Dendritic cell treated with granulocyte-macrophage colony-stimulating factor and Interleukin-4, amounts not matched to agents 40 ng/mL and 50 ng/mL, for 4 days (primary cell): ENCODE measurements around the gene ZBTB32.
"Not testable (repeated sequence)": the region's sequence is repeated elsewhere in the genome, so short reads cannot be mapped to it uniquely, and the experiment has no call there.

Source experiments
- H3K27ac Mint-ChIP-seq: one replicate; pipeline ENCODE4 v1.8.0; 2022; ENCODE audit warnings: mild to moderate bottlenecking, mixed read lengths
- H3K27me3 Mint-ChIP-seq: one replicate; pipeline ENCODE4 v1.8.0; 2022; ENCODE audit warnings: mild to moderate bottlenecking, mixed read lengths
- H3K36me3 Mint-ChIP-seq: one replicate; pipeline ENCODE4 v1.8.0; 2022; ENCODE audit warnings: low read depth, mixed read lengths
- H3K4me1 Mint-ChIP-seq: one replicate; pipeline ENCODE4 v1.8.0; 2022; ENCODE audit warnings: low read depth, mixed read lengths
- H3K4me3 Mint-ChIP-seq: one replicate; pipeline ENCODE4 v1.8.0; 2022; ENCODE audit warnings: mild to moderate bottlenecking, moderate library complexity, mixed read lengths
- H3K9me3 Mint-ChIP-seq: one replicate; pipeline ENCODE4 v1.8.0; 2022; ENCODE audit warnings: mixed read lengths
- intact Hi-C: fragments of 100-400 bp; cut with micrococcal nuclease; formaldehyde crosslinking; loops from one replicate; pipeline ENCODE4 v1.15.0; 2022

The ZBTB32 gene, protein sequence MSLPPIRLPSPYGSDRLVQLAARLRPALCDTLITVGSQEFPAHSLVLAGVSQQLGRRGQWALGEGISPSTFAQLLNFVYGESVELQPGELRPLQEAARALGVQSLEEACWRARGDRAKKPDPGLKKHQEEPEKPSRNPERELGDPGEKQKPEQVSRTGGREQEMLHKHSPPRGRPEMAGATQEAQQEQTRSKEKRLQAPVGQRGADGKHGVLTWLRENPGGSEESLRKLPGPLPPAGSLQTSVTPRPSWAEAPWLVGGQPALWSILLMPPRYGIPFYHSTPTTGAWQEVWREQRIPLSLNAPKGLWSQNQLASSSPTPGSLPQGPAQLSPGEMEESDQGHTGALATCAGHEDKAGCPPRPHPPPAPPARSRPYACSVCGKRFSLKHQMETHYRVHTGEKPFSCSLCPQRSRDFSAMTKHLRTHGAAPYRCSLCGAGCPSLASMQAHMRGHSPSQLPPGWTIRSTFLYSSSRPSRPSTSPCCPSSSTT

DNA sequence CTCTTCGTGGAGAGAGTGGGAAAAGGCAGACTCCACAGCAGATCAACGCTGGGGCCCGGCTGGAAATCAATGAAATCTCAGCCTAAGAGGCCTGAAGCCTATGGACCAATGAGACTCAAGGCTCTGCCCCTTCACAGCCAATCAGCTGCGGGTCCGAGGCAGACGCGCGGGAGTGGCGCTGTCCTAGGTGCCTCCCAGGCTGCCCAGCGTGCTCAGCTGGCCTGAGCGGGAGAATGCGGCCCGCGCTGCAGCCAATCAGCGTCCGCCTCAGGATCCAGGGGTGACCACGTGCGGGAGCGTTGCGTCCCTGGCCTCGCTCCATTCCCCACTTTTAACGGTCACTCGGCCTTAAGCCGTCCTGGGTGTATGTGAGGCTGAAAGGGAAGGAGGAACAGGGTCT, at the start of gene ZBTB32:
TSS of gene ZBTB32 (plus strand) at position 341 of the 400 bp plus-strand sequence. CDS start 10,069 bp downstream, outside the sequence.
- H3K4me1 Mint-ChIP-seq = peaks cover 9% of the 10 kb centered on the region
- no peak within 1 kb of the TSS for H3K4me3 Mint-ChIP-seq
- peaks cover 42% of the 10 kb centered on the region for H3K27me3 Mint-ChIP-seq
- no peaks in the 10 kb centered on the region for H3K36me3 Mint-ChIP-seq
- H3K27ac Mint-ChIP-seq = no peak within 1 kb of the TSS
- intact Hi-C loops = no loop called here
- H3K9me3 Mint-ChIP-seq = no peaks in the 10 kb centered on the region

DNA sequence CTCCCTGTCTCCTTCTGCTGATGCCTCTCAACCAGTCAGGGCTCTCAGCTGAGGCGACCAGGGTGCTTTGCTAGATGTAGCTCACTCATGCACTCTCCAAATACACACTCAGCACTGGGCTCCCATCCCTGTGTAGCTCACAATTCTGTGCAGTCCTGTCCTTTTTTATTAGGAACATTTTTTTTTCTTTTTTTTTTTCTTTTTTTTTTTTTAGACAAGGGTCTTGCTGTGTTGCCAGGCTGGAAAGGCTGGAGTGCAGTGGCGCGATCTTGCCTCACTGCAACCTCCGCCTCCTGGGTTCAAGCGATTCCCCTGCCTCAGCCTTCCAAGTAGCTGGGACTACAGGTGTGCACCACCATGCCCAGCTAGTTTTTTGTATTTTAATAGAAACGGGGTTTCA, 49.5 kb upstream of the ZBTB32 start:
- H3K27ac Mint-ChIP-seq, H3K27me3 Mint-ChIP-seq, H3K9me3 Mint-ChIP-seq, intact Hi-C loops, H3K4me3 Mint-ChIP-seq: not testable (repeated sequence)
- Mint-ChIP-seq H3K36me3 (peaks cover 90% of the 10 kb centered on the region), H3K4me1 (peaks cover 24% of the 10 kb centered on the region)

DNA sequence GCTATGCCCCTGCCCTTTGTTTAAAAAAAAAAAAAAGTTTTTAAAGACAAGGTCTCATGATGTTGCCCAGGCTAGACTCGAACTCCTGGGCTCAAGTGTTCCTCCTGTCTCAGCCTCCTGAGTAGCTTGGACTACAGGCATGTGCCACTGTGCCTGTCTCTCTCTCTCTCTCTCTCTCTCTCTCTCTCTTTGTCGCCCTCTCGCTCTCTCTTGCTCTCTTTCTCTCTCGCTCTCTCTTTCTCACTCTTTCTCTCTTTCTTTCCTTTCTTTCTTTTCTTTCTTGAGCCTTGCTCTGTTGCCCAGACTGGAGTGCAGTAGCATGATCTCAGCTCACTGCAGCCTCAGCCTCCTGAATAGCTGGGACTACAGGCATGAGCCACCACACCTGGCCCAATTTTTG, 48.8 kb upstream of the ZBTB32 start:
- intact Hi-C loops = no loop called here
- Mint-ChIP-seq H3K27me3 (no peaks in the 10 kb centered on the region), H3K4me1 (peaks cover 18% of the 10 kb centered on the region), H3K9me3 (no peaks in the 10 kb centered on the region), H3K36me3 (peaks cover 98% of the 10 kb centered on the region), H3K27ac (no peak overlapping the region), H3K4me3 (no peak overlapping the region)

DNA sequence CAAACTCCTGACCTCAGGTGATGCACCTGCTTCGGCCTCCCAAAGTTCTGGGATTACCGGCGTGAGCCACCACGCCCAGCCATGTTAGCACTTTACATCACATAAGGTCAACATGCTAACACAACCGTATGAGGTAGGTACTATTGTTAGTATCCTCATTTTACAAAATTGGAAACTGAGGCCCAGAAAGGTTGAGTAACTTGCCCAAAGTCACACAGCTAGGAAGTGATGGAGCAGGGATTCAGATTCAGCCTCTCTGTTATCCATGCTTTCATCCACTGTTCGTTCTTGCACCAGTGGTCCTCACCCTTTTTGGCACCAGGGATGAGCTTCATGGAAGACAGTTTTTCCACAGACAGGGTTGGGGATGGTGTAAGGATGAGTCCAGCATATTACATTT, 47.7 kb upstream of the ZBTB32 start:
- Mint-ChIP-seq H3K27ac (no peak overlapping the region), H3K36me3 (peaks cover 99% of the 10 kb centered on the region), H3K4me1 (peaks cover 11% of the 10 kb centered on the region), H3K4me3 (no peak overlapping the region), H3K9me3 (no peaks in the 10 kb centered on the region), H3K27me3 (no peaks in the 10 kb centered on the region)
- intact Hi-C loops = no loop called here

DNA sequence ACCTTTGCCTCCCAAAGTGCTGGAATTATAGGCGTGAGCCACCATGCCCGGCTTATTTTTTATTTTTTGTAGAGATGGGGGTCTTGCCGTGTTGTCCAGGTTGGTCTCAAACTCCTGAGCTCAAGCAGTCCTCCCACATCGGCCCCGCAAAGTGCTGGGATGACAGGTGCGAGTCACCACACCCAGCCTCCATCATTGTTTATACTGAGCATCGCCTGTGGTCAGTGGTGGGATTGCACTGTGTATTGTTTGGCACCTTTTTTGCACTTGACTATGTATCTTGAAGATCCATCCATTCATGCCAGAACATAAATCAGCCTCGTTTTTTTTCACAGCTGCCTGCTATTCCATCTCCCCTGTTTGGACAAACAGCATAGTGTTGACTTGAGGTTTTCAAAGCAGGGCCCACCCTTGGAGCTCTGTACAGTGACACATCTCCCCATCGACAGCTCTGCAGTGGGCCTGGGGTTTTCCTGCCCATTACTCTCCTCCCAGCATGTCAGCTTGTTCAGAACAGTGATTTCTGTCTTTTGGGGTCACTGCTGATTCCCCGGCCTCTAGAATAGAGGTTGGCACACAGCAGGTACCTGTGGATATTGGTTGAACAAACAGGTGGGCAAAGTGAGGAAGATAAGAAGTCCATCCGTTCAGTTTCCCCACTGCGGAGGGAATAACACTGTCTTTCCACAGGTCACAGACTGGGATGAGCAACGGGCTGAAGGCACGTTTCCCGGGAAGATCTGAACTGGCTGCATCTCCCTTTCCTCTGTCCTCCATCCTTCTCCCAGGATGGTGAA, 46.3 kb upstream of the ZBTB32 start:
- Mint-ChIP-seq H3K4me3 (no peak overlapping the region), H3K36me3 (peaks cover 99% of the 10 kb centered on the region), H3K4me1 (peaks cover 5% of the 10 kb centered on the region), H3K27ac (no peak overlapping the region), H3K27me3 (no peaks in the 10 kb centered on the region), H3K9me3 (no peaks in the 10 kb centered on the region)
- intact Hi-C loops = no loop called here

DNA sequence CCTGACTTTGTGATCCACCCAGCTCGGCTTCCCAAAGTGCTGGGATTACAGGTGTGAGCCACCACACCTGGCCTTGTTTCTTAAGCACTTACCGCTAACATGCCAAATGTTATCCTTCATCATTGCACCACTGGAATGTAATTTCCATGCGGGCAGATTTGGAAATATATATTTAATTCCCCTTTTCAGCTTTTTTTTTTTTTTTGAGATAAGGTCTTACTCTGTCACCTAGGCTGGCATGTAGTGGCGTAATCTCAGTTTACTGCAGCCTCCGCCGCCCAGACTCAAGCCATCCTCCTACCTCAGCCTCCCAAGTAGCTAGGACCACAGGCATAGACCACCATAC, 42.4 kb upstream of the ZBTB32 start:
- no peaks in the 10 kb centered on the region for H3K27me3 Mint-ChIP-seq
- H3K4me1 Mint-ChIP-seq = no peaks in the 10 kb centered on the region
- peaks cover 93% of the 10 kb centered on the region for H3K36me3 Mint-ChIP-seq
- H3K9me3 Mint-ChIP-seq = no peaks in the 10 kb centered on the region
- H3K4me3 Mint-ChIP-seq = no peak overlapping the region
- intact Hi-C loops = no loop called here
- no peak overlapping the region for H3K27ac Mint-ChIP-seq

DNA sequence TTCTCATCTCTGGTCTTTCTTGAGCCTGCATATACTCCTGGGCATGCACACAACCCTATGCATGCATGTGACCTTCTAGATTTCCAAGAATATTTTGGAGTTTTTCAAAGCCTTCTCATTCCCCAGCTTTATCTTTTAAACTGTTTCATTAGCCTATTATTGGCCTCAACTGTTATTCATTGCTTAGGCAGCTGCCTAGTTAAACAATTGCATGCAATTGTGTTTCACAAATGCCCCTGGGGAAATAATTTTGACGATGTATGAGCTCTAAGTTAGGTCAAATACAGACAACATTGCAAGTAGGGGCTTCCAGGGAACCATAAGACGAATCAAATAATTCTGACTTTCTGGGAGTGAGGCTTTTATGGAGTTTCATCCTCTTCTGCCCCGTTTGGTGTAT, 40.4 kb upstream of the ZBTB32 start:
- Mint-ChIP-seq H3K36me3 (peaks cover 73% of the 10 kb centered on the region), H3K27me3 (no peaks in the 10 kb centered on the region), H3K9me3 (no peaks in the 10 kb centered on the region), H3K4me1 (no peaks in the 10 kb centered on the region), H3K4me3 (no peak overlapping the region), H3K27ac (no peak overlapping the region)
- intact Hi-C loops = no loop called here

DNA sequence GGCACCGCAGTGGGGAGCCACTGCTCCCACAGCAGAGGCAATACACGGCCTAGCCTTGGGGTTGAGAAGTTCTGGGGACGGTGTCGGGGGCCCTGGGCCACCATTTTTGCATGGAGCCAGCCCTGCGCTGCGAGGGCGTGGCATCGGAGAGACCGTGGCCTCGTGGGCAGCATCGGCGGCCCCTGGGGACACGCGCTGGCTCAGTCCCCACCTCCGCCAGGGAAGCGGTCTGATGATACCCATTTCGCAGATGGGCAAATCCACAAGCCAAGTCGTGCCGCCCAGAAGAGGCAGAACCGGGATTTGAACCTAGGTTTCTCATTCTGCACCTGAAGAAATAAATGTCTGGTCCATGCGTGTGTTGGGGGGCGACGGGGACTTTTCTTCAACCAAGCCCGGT, 39.2 kb upstream of the ZBTB32 start:
- Mint-ChIP-seq H3K4me1 (no peaks in the 10 kb centered on the region), H3K27ac (no peak overlapping the region), H3K27me3 (peaks cover 10% of the 10 kb centered on the region), H3K36me3 (peaks cover 61% of the 10 kb centered on the region), H3K4me3 (no peak overlapping the region), H3K9me3 (no peaks in the 10 kb centered on the region)
- intact Hi-C loops = no loop called here

DNA sequence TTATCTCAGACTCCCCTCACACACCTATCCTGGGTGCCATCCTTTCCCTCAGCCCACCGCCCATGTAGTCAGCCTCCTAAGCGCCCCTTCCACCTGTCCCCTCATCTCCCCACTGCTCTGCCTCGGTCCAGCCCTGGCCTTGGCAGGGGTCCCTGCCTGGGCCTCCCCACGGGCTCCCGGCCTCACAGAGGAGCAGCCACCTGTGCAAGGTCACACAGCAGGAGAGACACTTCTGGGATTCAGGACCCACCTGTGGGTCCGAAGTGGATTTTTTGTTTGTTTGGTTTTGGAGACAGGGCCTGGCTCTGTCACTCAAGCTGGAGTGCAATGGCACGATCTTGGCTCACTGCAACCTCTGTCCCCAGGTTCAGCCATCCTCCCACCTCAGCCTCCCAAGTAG, 38.8 kb upstream of the ZBTB32 start:
- intact Hi-C loops = no loop called here
- Mint-ChIP-seq H3K36me3 (peaks cover 56% of the 10 kb centered on the region), H3K4me1 (no peaks in the 10 kb centered on the region), H3K27ac (no peak overlapping the region), H3K27me3 (peaks cover 11% of the 10 kb centered on the region), H3K4me3 (no peak overlapping the region), H3K9me3 (no peaks in the 10 kb centered on the region)

DNA sequence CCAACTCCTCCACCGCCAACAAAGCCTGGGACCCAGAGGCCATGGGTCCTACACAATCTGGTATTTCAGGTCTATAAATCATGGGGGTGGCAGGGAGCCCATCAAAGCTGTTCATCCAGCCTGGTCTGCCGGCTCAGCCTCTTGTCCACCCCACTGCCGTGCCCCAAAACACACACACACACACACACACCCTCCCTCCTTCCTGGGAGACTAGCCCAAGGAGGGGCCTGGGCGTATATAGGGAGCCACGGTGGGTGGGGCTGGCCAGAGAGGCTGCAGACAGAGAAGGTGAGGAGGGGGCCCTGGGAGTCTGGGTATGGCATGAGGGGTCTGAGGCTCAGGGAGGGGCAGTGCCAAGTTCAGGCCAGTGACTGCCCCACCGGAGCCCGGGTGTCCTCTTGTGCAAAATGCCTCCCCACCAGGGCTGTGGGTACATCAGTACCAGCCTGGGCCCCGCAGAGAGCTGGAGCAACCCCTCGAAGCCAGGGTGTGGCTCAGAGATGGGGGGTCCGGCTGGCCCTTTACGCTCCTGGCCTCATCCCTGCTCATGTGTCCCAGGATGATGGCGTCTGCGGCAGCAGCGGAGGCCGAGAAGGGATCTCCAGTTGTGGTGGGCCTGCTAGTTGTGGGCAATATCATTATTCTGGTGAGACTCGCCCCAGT, 38.0 kb upstream of the ZBTB32 start, which contains the start of gene UPK1A:
TSS of gene UPK1A (plus strand) at position 267 of the 663 bp plus-strand sequence. CDS start at position 563, 296 bp downstream.
- Mint-ChIP-seq H3K4me3 (no peak within 1 kb of the TSS), H3K27me3 (peaks cover 17% of the 10 kb centered on the region), H3K9me3 (no peaks in the 10 kb centered on the region), H3K4me1 (no peaks in the 10 kb centered on the region), H3K36me3 (peaks cover 49% of the 10 kb centered on the region), H3K27ac (no peak within 1 kb of the TSS)
- intact Hi-C loops = no loop called here

DNA sequence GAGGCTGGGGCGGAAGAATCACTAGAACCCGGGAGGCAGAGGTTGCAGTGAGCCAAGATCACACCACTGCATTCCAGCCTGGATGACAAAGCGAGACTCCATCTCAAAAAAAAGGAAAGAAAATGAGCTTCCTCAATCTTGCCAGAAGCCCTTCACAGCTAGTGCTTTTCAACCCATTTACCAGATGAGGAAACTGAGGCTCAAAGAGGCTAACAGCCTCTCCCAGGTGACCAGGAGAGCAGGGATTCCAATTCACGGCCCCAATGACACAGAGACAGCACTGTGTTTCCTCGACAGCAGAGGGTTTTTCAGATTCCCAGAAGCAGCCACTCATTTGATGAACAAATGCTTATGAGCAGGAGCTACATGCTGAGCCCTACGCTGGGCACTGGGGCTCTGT, 34.8 kb upstream of the ZBTB32 start:
- Mint-ChIP-seq H3K4me1 (peaks cover 8% of the 10 kb centered on the region), H3K36me3 (peaks cover 17% of the 10 kb centered on the region), H3K27ac (no peak overlapping the region), H3K4me3 (no peak overlapping the region), H3K27me3 (peaks cover 47% of the 10 kb centered on the region), H3K9me3 (no peaks in the 10 kb centered on the region)
- intact Hi-C loops = no loop called here

DNA sequence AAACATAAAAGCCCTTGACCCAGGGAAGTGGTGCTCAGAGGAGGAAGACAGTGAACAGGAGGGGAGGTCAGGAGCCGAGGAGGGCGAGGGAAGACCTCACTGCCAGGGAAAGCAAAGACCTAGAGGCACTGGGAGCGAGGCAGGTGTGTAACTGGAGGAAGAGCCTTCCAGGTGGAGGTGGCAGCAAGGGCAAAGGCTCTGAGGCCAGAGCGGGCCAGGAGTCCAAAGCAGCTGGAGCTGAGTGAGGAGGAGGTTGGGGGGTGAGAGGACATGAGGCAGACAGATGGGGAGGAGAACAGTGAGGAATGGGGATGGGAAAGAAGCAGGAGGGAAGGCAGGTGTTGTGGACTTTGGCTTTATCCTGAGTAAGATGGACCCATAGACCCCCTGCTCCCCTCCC, 34.4 kb upstream of the ZBTB32 start:
- Mint-ChIP-seq H3K27ac (no peak overlapping the region), H3K27me3 (peaks cover 50% of the 10 kb centered on the region), H3K4me3 (no peak overlapping the region), H3K36me3 (peaks cover 13% of the 10 kb centered on the region), H3K4me1 (peaks cover 8% of the 10 kb centered on the region), H3K9me3 (no peaks in the 10 kb centered on the region)
- intact Hi-C loops = no loop called here

DNA sequence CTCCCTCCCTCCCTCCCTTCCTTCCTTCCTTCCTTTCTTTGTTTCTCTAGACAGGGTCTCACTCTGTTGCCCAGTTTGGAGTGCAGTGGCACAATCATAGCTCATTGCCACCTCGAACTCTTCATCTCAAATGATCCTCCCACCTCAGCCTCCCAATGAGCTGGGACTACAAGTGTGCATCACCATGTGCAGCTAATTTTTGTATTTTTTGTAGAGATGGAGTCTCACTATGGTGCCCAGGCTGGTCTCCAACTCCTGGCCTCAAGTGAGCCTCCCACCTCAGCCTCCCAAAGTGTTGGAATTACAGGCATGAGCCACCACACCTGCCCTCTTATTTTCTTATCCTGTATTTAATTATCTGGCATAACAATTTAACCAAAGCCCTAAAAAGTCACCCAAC, 33.7 kb upstream of the ZBTB32 start:
- Mint-ChIP-seq H3K27me3 (peaks cover 53% of the 10 kb centered on the region), H3K4me3 (no peak overlapping the region), H3K36me3 (peaks cover 6% of the 10 kb centered on the region), H3K4me1 (peaks cover 8% of the 10 kb centered on the region), H3K27ac (no peak overlapping the region), H3K9me3 (no peaks in the 10 kb centered on the region)
- intact Hi-C loops = no loop called here

DNA sequence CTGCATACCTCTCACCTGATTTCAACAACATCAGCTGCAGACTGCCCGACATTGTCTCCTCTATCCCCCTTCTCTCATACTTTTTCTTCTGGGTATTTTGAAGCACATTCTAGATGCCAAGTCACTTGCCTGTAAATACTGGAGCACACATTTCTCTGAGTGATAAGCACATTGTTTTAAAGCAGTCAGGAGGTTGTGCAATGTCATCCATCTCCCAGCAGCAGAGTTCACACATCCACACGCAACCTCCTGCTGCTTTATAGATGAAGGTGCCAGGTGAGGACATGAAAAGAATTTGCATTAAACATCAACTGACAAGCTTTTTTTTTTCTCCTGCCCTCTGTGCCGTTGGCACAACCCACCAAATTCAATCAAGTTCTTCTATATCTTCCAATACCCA, 32.5 kb upstream of the ZBTB32 start:
- H3K27me3 Mint-ChIP-seq = peaks cover 61% of the 10 kb centered on the region
- H3K36me3 Mint-ChIP-seq = no peaks in the 10 kb centered on the region
- no peaks in the 10 kb centered on the region for H3K9me3 Mint-ChIP-seq
- intact Hi-C loops = no loop called here
- H3K4me1 Mint-ChIP-seq = peaks cover 8% of the 10 kb centered on the region
- H3K27ac Mint-ChIP-seq = no peak overlapping the region
- H3K4me3 Mint-ChIP-seq = no peak overlapping the region
